GM18951 (cell line): ENCODE data around the gene PACSIN1.

Experiments used
- POLR2A ChIP-seq: IDR thresholded peaks from 4 replicates; pipeline ENCODE4 v1.6.1; 2011; ENCODE audit warnings: mild to moderate bottlenecking; ENCODE audit not compliant: insufficient read length, insufficient read depth; ENCODE audit errors: extremely low read depth
- in situ Hi-C: fragments of 300-500 bp; cut with MboI; formaldehyde crosslinking; loops from one replicate; pipeline ENCODE4 v1.12.0; 2022; ENCODE audit warnings: low sequenced_read_pairs, mixed read lengths, inconsistent platforms; ENCODE audit not compliant: unreplicated experiment

Gene PACSIN1

DNA sequence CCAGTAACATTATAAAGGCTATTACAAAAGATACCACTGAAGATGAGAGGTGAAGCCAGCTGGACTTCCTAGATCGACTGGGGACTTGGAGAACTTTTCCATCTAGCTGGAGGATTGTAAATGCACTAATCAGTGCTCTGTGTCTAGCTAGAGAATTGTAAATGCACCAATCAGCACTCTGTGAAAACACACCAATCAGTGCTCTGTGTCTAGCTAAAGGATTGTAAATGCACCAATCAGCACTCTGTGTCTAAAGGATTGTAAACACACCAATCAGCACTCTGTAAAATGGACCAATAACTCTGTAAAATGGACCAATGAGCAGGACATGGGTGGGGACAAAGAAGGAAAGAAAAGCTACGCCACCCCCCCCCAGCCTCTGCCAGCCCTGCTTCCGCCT is 26.4 kb upstream of the PACSIN1 start:
- in situ Hi-C loops = no loop called here
- no peak for TF ChIP-seq POLR2A

DNA sequence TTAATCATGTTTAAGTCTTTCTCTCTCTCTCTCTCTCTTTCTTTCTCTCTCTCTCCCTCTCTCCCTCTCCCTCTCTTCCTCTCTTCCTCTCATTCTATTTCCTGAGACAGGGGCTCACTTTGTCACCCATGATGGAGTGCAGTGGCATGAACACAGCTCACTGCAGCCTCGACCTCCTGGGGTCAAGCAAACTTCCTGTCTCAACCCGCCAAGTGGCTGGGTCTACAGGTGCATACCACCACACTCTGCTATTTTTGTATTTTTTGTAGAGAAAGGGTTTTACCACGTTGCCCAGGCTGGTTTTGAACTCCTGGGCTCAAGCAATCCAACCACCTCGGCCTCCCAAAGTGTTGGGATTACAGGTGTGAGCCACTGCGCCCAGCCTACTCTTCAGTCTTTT is 24.4 kb upstream of the PACSIN1 start:
- TF ChIP-seq POLR2A = no peak
- in situ Hi-C loops = no loop called here

GRCh38 chr6:34445313-34445860 is 20.5 kb upstream of the PACSIN1 start:
- TF ChIP-seq POLR2A = no peak
- in situ Hi-C loops = no loop called here

DNA sequence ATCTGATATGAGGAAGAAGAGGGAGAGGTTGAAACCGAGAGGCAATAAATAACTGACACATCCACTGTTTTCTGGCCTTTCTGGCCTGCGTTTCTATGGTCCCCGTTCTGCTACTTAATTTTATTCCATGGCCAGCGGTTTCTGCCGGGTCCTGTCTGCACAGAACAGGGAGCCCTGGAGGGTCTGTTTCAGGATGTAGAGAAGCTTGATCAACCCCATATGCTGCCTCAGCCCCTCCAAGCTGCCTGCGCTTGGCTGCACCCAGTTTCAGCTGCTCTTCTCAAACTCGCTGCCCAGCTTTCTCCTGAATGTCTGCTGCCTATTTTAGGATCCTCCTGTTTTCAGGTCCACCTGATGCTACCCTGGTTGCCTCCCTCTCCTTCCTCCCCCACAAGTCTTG is 18.5 kb upstream of the PACSIN1 start:
- in situ Hi-C loops = no loop called here

DNA sequence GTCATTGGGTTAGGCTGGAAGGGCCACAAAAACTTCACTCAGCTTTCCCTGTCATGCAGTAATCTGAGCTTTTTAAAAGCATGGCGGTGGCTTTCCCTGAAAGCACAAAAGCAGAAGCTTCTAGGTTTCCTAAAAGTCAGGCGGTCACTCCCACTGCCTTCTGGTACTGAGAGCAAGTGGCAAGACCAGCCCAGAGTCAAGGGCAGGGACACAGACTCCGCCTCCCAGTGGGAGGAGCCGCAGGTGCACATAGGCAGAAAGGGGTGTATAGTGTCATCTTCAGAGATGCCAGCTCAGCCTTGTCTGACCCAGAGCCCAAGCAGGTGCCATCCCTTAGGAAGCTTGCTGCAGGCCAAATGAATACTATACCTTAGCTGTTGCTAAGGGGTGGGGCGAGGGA is 18.0 kb upstream of the PACSIN1 start:
- in situ Hi-C loops = no loop called here
- no peak for TF ChIP-seq POLR2A

More for the DNA sequence above, 18.5 kb upstream of the PACSIN1 start:
- no peak for TF ChIP-seq POLR2A

DNA sequence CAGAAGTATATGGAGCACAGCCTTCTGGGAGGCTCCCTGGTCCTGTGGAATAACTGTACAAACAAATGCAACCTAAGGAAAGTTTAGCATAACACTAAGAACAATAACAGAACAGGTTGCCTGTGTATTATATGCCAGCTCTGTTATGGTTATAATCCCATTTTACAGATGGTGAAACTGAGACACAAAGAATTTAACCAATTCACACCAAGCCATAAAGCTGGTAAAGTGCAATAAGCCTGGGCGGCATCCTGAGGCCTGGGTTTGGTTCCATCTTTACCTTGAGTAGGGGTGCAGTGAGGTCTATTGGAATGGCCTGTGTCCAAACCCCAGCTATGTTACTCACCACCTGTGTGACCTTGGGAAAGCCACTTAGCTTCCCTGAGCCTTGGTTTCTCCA is 14.7 kb upstream of the PACSIN1 start:
- in situ Hi-C loops = no loop called here
- TF ChIP-seq POLR2A = no peak

DNA sequence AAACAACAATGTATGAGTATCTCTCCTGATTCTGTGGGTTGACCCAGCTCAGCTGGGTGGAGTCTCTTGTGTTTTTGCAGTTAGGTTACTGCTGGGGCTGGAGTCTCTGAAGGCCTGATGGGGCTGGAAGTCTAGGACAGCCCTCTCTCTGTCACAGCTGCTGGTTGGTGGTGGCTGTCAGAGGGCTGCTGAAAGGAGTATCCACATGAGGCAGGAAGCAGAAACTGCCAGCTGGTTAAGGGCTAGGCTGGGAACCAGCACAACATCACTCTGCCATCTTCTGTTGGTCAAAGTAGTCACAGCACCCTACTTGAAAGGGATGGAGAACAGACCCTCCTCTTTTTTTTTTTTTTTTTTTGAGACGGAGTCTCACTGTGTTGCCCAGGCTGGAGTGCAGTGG is 10.0 kb upstream of the PACSIN1 start:
- in situ Hi-C loops = no loop called here
- TF ChIP-seq POLR2A = no peak

DNA sequence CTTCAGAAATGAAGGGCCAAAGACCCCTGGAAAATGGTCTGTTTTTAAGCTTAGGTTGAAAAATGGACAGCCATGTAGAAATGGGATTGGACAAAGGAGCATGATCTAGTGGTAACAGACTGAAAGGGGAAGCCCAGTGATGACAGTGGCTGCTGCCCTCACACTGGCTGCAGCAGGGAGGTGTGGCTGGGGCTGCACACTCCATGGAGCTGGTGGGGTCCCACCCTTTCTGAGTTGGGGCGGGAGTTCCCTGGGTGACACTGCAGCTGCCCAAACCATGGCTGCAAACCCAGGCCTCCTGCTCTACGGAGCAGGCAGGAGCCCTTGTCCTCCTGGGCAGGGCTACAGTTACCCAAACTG is 8.5 kb upstream of the PACSIN1 start:
- TF ChIP-seq POLR2A = no peak
- in situ Hi-C loops = no loop called here

GRCh38 chr6:34457742-34458735 is 7.8 kb upstream of the PACSIN1 start:
- no peak for TF ChIP-seq POLR2A
- in situ Hi-C loops = no loop called here

GRCh38 chr6:34459899-34460593 is 5.8 kb upstream of the PACSIN1 start:
- TF ChIP-seq POLR2A = no peak
- in situ Hi-C loops = loop anchor here (10.0 kb wide), 1 partner anchor 145 kb away; no protein-coding TSS in a partner anchor

- no peak for TF ChIP-seq POLR2A
- in situ Hi-C loops = loop anchor here (10.0 kb wide), 1 partner anchor 144 kb away; no protein-coding TSS in a partner anchor
These were observed 4.9 kb upstream of the PACSIN1 start for GRCh38 chr6:34460796-34461507.

GRCh38 chr6:34462010-34462409 is 3.9 kb upstream of the PACSIN1 start:
- no peak for TF ChIP-seq POLR2A
- in situ Hi-C loops = loop anchor here (10.0 kb wide), 1 partner anchor 143 kb away; no protein-coding TSS in a partner anchor

DNA sequence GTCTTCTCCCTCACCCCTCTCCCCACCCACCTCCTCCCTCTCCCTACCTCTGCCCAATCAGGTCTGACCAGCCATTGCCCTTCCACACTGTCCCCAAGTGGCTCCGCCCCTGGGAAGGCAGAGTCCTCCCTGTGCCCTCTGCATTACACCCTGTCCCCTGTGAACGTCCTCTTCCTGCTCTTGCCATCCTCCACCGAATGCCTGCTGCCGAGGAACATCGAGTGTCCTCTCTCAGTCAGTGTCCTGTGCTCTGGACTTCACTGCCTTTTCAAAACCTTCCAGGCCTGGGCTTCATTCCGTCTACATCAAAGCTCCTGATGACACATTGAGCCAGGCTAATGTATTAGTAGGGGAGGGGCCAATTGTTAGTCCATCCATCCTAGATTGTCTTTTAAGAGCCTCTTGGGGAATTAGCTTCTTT is 3.3 kb upstream of the PACSIN1 start:
- in situ Hi-C loops = loop anchor here (10.0 kb wide), 1 partner anchor 142 kb away; no protein-coding TSS in a partner anchor
- no peak for TF ChIP-seq POLR2A
